B cell (primary cell): ENCODE results near the gene OTX2. TPM values are rescaled to one million over a fixed set of nuclear protein-coding genes. Genes with fewer than 3 reads are reported as not detected.

ENCODE experiments used
- ATAC-seq: fragments of 200-7000 bp; cut with Tn5 transposase; one replicate; pipeline ENCODE4 v1.10.0; 2021; ENCODE audit warnings: low read depth, mild to moderate bottlenecking, moderate number of reproducible peaks, moderate library complexity
- CTCF ChIA-PET: fragments of 350-600 bp; sonication (Branson Sonifier 250); formaldehyde crosslinking; loops from one replicate; lab custom pipeline; 2021; ENCODE audit warnings: antibody characterized with exemption, inconsistent platforms; lab: Charles Lee
- POLR2A ChIA-PET: fragments of 350-600 bp; sonication (Branson Sonifier 250); formaldehyde crosslinking; loops from one replicate; lab custom pipeline; 2021; ENCODE audit warnings: antibody characterized with exemption; lab: Charles Lee
- DNase-seq: peaks from one replicate; pipeline ENCODE4 v3.0.0; 2013
- H2AFZ ChIP-seq: 2 replicates; pipeline ENCODE4 v1.6.1; 2012; ENCODE audit warnings: mild to moderate bottlenecking, low read depth, low read length; ENCODE audit not compliant: insufficient read depth, poor library complexity, severe bottlenecking
- H3K27ac ChIP-seq, 2 donors: 1 replicate in 1 of 2; 2 replicates in 1 of 2; pipeline ENCODE4 v1.5.1; 2012 to 2013; ENCODE audit warnings: low read length in 2 of 2, mild to moderate bottlenecking in 2 of 2, moderate library complexity in 1 of 2
- H3K27me3 ChIP-seq, 4 experiments: fragments of 200-600 bp in 1 of 4; sonication (generic) in 1 of 4; replicated peaks in 1 of 4; 1 replicate in 2 of 4; 2 replicates in 2 of 4; pipeline versions ENCODE4 v1.6.1 to v1.7.0; 2013 to 2016; ENCODE audit warnings: low read length in 3 of 4, mild to moderate bottlenecking in 2 of 4, mixed read lengths in 1 of 4, moderate library complexity in 1 of 4; ENCODE audit not compliant: insufficient read depth in 4 of 4, control insufficient read depth in 3 of 4; ENCODE audit errors: control extremely low read depth in 1 of 4
- H3K36me3 ChIP-seq, 2 experiments: replicated peaks in 1 of 2; 1 replicate in 1 of 2; 2 replicates in 1 of 2; pipeline versions ENCODE4 v1.6.1 to v1.7.1; 2013; ENCODE audit warnings: low read length in 1 of 2; ENCODE audit not compliant: insufficient read depth in 2 of 2, control insufficient read depth in 1 of 2; ENCODE audit errors: control extremely low read depth in 1 of 2, extremely low read depth in 1 of 2
- H3K4me1 ChIP-seq, 2 donors: fragments of 200-600 bp in 1 of 2; sonication (generic) in 1 of 2; 1 replicate in 1 of 2; 2 replicates in 1 of 2; pipeline versions ENCODE4 v1.5.1 to v1.6.1; 2013 to 2017; ENCODE audit warnings: low read length in 2 of 2; ENCODE audit not compliant: control insufficient read depth in 2 of 2, insufficient read depth in 2 of 2
- H3K4me2 ChIP-seq: replicated peaks from 2 replicates; pipeline ENCODE3; 2012; ENCODE audit warnings: mild to moderate bottlenecking, low read depth, low read length; ENCODE audit not compliant: poor library complexity, severe bottlenecking
- H3K4me3 ChIP-seq, 5 experiments: fragments of 200-600 bp in 1 of 5; sonication (generic) in 1 of 5; 1 replicate in 3 of 5; 2 replicates in 2 of 5; pipeline versions ENCODE4 v1.5.1 to v1.7.0; 2011 to 2016; ENCODE audit warnings: low read length in 4 of 5, mild to moderate bottlenecking in 4 of 5, low read depth in 2 of 5, control low read depth in 1 of 5, moderate library complexity in 1 of 5; ENCODE audit not compliant: insufficient read depth in 1 of 5; ENCODE audit errors: control extremely low read depth in 1 of 5, extremely low read depth in 1 of 5
- H3K79me2 ChIP-seq: fragments of 200-600 bp; sonication (generic); one replicate; pipeline ENCODE4 v1.6.0; 2016; ENCODE audit warnings: low read length; ENCODE audit not compliant: control insufficient read depth, insufficient read depth
- H3K9ac ChIP-seq: fragments of 200-600 bp; sonication (generic); 2 replicates; pipeline ENCODE4 v1.6.1; 2017; ENCODE audit warnings: mild to moderate bottlenecking, low read length, moderate library complexity
- H3K9me3 ChIP-seq, 3 donors: one replicate each; pipeline versions ENCODE4 v1.6.1 to v1.7.1; 2013; ENCODE audit warnings: low read length in 2 of 3; ENCODE audit not compliant: control insufficient read depth in 2 of 3, insufficient read depth in 1 of 3; ENCODE audit errors: control extremely low read depth in 1 of 3
- H4K20me1 ChIP-seq: 2 replicates; pipeline ENCODE4 v1.6.0; 2012; ENCODE audit warnings: mild to moderate bottlenecking, low read length; ENCODE audit not compliant: insufficient read depth, control insufficient read depth, poor library complexity, severe bottlenecking
- H3K27ac Mint-ChIP-seq: one replicate; pipeline ENCODE4 v1.8.0; 2021; ENCODE audit warnings: mixed read lengths
- H3K27me3 Mint-ChIP-seq: one replicate; pipeline ENCODE4 v1.8.0; 2021; ENCODE audit warnings: mixed read lengths
- H3K4me1 Mint-ChIP-seq: one replicate; pipeline ENCODE4 v1.8.0; 2021; ENCODE audit warnings: mixed read lengths
- H3K4me3 Mint-ChIP-seq: one replicate; pipeline ENCODE4 v1.8.0; 2021; ENCODE audit warnings: mixed read lengths
- H3K9me3 Mint-ChIP-seq: one replicate; pipeline ENCODE4 v1.8.0; 2022; ENCODE audit warnings: mixed read lengths; ENCODE audit not compliant: insufficient read depth
- EZH2 ChIP-seq: IDR thresholded peaks from 2 replicates; pipeline ENCODE4 v1.6.1; 2012; ENCODE audit warnings: borderline replicate concordance, low read depth, mild to moderate bottlenecking, moderate library complexity, low read length; ENCODE audit not compliant: insufficient read depth, poor library complexity, severe bottlenecking
- WGBS: methylation state at CpG from one replicate; pipeline ENCODE4 v1.1.5; 2013; ENCODE audit warnings: missing lambda C conversion rate; ENCODE audit not compliant: insufficient coverage; 5-methylcytosine and 5-hydroxymethylcytosine counted together
- intact Hi-C: fragments of 100-400 bp; cut with micrococcal nuclease; formaldehyde crosslinking; loops from one replicate; pipeline ENCODE4 v1.10.0; 2022
- polyA plus RNA-seq: library from polyadenylated mRNA; depleted of rRNA; stranded (reverse); fragments of >200 nt; gene quantifications from 2 replicates; pipeline ENCODE4 v1.2.3, GENCODE V29; 2012
- total RNA-seq, 2 donors: library from RNA; stranded (reverse); fragments of 120-200 nt in 1 of 2; gene quantifications; 1 replicate in 1 of 2; 2 replicates in 1 of 2; pipeline versions ENCODE4 v1.2.3 to v1.2.4, GENCODE V29; 2013 to 2022
- TF ChIP-seq, protein P1 (sequence below): fragments of 200-600 bp; IDR thresholded peaks from one replicate; pipeline ENCODE4 v1.8.0; 2022; ENCODE audit warnings: antibody characterized with exemption, mild to moderate bottlenecking

Gene OTX2
- total and polyA plus RNA-seq, 2 donors (not counting 1 experiment from before 2014, with no cell fraction given), result not detected

DNA sequence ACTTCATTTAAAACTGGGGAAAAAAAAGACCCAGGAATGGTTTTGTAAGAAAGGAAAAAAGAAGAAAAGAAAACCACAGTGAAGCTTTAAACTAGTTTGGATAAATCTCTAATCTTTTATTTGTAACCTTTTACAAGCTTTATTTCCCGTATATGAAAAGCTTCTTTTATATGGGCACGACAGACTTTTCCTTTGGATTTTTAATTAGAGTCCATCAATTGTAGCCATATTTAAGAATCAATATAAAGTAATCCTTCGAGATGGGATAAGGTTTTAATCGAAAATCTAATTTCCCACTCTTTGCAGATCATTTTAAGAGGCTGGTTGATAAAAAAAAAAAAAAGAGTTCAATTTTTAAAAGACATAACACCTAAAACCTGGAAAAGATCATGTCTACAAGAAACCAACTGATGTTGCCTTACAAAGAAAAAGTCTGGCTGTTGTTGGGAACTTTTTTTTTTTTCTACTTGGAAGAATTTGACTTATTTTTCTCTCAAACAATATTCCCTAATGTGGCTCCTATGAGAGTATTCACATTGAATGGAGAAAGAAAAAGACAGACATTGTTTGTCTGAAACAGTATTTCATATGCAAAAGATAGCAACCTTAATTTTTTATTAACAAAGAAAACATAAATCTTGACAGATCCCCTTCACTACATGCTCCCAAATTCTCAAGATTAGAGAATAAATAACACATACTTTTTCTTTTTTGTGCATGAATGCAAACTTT, 4.9 kb upstream of the OTX2 start:
- no peak overlapping the region for H3K4me3 Mint-ChIP-seq
- H3K9me3 Mint-ChIP-seq, result no peaks in the 10 kb centered on the region
- CTCF ChIA-PET, result no interaction called here
- no peak overlapping the region for H3K27ac Mint-ChIP-seq
- intact Hi-C loops, result no loop called here
- ATAC-seq (no peak), DNase-seq (no peak)
- Histone ChIP-seq H3K4me3 (no peak overlapping the region), H3K9me3 (peaks cover 0 to 25% (median 1%) of the 10 kb centered on the region in 3 donors), H3K4me1 (peaks cover 0 to 4% of the 10 kb centered on the region in 2 donors), H3K79me2 (no peaks in the 10 kb centered on the region), H2AFZ (no peak overlapping the region), H3K36me3 (no peaks in the 10 kb centered on the region), H3K27ac (no peak overlapping the region), H3K4me2 (no peak overlapping the region), H4K20me1 (no peaks in the 10 kb centered on the region), H3K9ac (no peak overlapping the region), H3K27me3 (peaks cover 0 to 58% (median 46%) of the 10 kb centered on the region in 4 experiments)
- H3K4me1 Mint-ChIP-seq, result no peaks in the 10 kb centered on the region
- POLR2A ChIA-PET, result no interaction called here
- peaks cover 70% of the 10 kb centered on the region for H3K27me3 Mint-ChIP-seq
- TF ChIP-seq, protein P1, sequence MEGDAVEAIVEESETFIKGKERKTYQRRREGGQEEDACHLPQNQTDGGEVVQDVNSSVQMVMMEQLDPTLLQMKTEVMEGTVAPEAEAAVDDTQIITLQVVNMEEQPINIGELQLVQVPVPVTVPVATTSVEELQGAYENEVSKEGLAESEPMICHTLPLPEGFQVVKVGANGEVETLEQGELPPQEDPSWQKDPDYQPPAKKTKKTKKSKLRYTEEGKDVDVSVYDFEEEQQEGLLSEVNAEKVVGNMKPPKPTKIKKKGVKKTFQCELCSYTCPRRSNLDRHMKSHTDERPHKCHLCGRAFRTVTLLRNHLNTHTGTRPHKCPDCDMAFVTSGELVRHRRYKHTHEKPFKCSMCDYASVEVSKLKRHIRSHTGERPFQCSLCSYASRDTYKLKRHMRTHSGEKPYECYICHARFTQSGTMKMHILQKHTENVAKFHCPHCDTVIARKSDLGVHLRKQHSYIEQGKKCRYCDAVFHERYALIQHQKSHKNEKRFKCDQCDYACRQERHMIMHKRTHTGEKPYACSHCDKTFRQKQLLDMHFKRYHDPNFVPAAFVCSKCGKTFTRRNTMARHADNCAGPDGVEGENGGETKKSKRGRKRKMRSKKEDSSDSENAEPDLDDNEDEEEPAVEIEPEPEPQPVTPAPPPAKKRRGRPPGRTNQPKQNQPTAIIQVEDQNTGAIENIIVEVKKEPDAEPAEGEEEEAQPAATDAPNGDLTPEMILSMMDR, result no peak
- WGBS, result no CpG with 5 or more reads among the region's 4 CpGs

GRCh38 chr14:56814519-56814959, 4.3 kb upstream of the OTX2 start:
- no peak for ATAC-seq
- intact Hi-C loops, result no loop called here
- H3K27me3 ChIP-seq, result peaks cover 0 to 64% (median 51%) of the 10 kb centered on the region in 4 experiments
- H3K4me2 ChIP-seq, result no peak overlapping the region
- Mint-ChIP-seq H3K27me3 (peaks cover 72% of the 10 kb centered on the region), H3K9me3 (no peaks in the 10 kb centered on the region), H3K27ac (no peak overlapping the region), H3K4me1 (peaks cover 4% of the 10 kb centered on the region), H3K4me3 (no peak overlapping the region)
- peaks cover 0 to 4% of the 10 kb centered on the region in 2 donors for H3K4me1 ChIP-seq
- H3K9ac ChIP-seq, result no peak overlapping the region
- H2AFZ ChIP-seq, result no peak overlapping the region
- TF ChIP-seq, protein P1, result no peak
- no peak for TF ChIP-seq EZH2
- H3K79me2 ChIP-seq, result no peaks in the 10 kb centered on the region
- no peaks in the 10 kb centered on the region for H3K36me3 ChIP-seq
- CTCF ChIA-PET, result no interaction called here
- DNase-seq, result no peak
- POLR2A ChIA-PET, result no interaction called here
- peaks cover 0 to 30% (median 1%) of the 10 kb centered on the region in 3 donors for H3K9me3 ChIP-seq
- no peaks in the 10 kb centered on the region for H4K20me1 ChIP-seq
- H3K27ac ChIP-seq, result no peak overlapping the region
- WGBS, result 16% methylated on average over 6 of the region's 7 CpGs
- no peak overlapping the region for H3K4me3 ChIP-seq
